IMR-90 (cell line): Measurements from ENCODE around the gene CDC5L. TPM values are rescaled to one million over a fixed set of nuclear protein-coding genes. Genes with fewer than 3 reads are reported as not detected.

Experiments
- ATAC-seq: fragments of 200-7000 bp; cut with Tn5 transposase; 2 replicates; pipeline ENCODE4 v1.9.1; 2020; ENCODE audit warnings: low read depth, mild to moderate bottlenecking, moderate library complexity
- BruUV-seq: library from RNA; stranded (reverse); fragments of 400-500 nt; replicated peaks from 2 replicates; lab custom pipeline; 2021; lab: Mats Ljungman, UMichigan
- CTCF ChIA-PET: fragments of 300-600 bp; formaldehyde crosslinking; extraction: SDS; loops from one replicate; lab custom pipeline; 2021; ENCODE audit warnings: antibody characterized with exemption; lab: Yijun Ruan, JAX
- POLR2A ChIA-PET: fragments of 300-600 bp; sonication (Branson Sonifier 250); formaldehyde crosslinking; loops from one replicate; lab custom pipeline; 2022; ENCODE audit warnings: antibody characterized with exemption; ENCODE audit not compliant: unreplicated experiment; lab: Charles Lee
- DNase-seq: peaks from one replicate; pipeline ENCODE4 v3.0.0; 2013
- H2AFZ ChIP-seq: replicated peaks from 2 replicates; pipeline ENCODE3; 2013; ENCODE audit warnings: low read length, mild to moderate bottlenecking; ENCODE audit not compliant: poor library complexity
- H2AK5ac ChIP-seq: 2 replicates; pipeline ENCODE4 v1.6.1; 2013; ENCODE audit warnings: low read depth, low read length, inconsistent platforms
- H2AK9ac ChIP-seq: replicated peaks from 2 replicates; pipeline ENCODE3; 2013; ENCODE audit warnings: mild to moderate bottlenecking, low read depth, low read length, moderate library complexity; ENCODE audit not compliant: poor library complexity
- H2BK120ac ChIP-seq: 2 replicates; pipeline ENCODE4 v1.6.1; 2013; ENCODE audit warnings: low read depth, low read length, inconsistent platforms
- H2BK15ac ChIP-seq: 3 replicates; pipeline ENCODE4 v1.6.1; 2013; ENCODE audit warnings: low read depth, low read length, inconsistent platforms
- H2BK20ac ChIP-seq: 2 replicates; pipeline ENCODE4 v1.6.1; 2013; ENCODE audit warnings: low read depth, mild to moderate bottlenecking, inconsistent platforms, low read length, moderate library complexity
- H2BK5ac ChIP-seq: 2 replicates; pipeline ENCODE4 v1.6.1; 2013; ENCODE audit warnings: mild to moderate bottlenecking, low read depth, low read length, inconsistent platforms; ENCODE audit not compliant: poor library complexity, severe bottlenecking
- H3K14ac ChIP-seq: replicated peaks from 2 replicates; pipeline ENCODE4 v1.6.1; 2013; ENCODE audit warnings: low read depth, low read length, inconsistent platforms
- H3K18ac ChIP-seq: 2 replicates; pipeline ENCODE4 v1.6.1; 2013; ENCODE audit warnings: low read depth, low read length, control low read depth
- H3K23ac ChIP-seq: 2 replicates; pipeline ENCODE4 v1.6.1; 2013; ENCODE audit warnings: low read depth, low read length, inconsistent platforms
- H3K27ac ChIP-seq: 2 replicates; pipeline ENCODE4 v1.5.1; 2013; ENCODE audit warnings: mild to moderate bottlenecking, control low read depth, low read length; ENCODE audit not compliant: insufficient read depth
- H3K27me3 ChIP-seq: 2 replicates; pipeline ENCODE4 v1.6.1; 2013; ENCODE audit warnings: low read length; ENCODE audit not compliant: control insufficient read depth, insufficient read depth
- H3K36me3 ChIP-seq: 2 replicates; pipeline ENCODE4 v1.6.1; 2013; ENCODE audit warnings: low read length, mixed read lengths; ENCODE audit not compliant: control insufficient read depth, insufficient read depth
- H3K4ac ChIP-seq: 2 replicates; pipeline ENCODE4 v1.6.1; 2013; ENCODE audit warnings: low read depth, low read length, inconsistent platforms
- H3K4me1 ChIP-seq: 2 replicates; pipeline ENCODE4 v1.6.1; 2013; ENCODE audit warnings: low read length, mixed read lengths; ENCODE audit not compliant: control insufficient read depth, insufficient read depth
- H3K4me2 ChIP-seq: 2 replicates; pipeline ENCODE4 v1.6.1; 2013; ENCODE audit warnings: low read depth, mild to moderate bottlenecking, control low read depth, low read length, moderate library complexity
- H3K4me3 ChIP-seq: 2 replicates; pipeline ENCODE4 v1.5.1; 2013; ENCODE audit warnings: low read depth, mild to moderate bottlenecking, control low read depth, low read length, moderate library complexity; ENCODE audit not compliant: insufficient read depth
- H3K56ac ChIP-seq: 2 replicates; pipeline ENCODE4 v1.6.1; 2013; ENCODE audit warnings: low read length, inconsistent platforms; ENCODE audit not compliant: insufficient read depth; ENCODE audit errors: extremely low read depth
- H3K79me1 ChIP-seq, 2 experiments: 2 replicates each; pipeline ENCODE4 v1.6.1; 2013; ENCODE audit warnings: low read length in 2 of 2, inconsistent platforms in 1 of 2, low read depth in 1 of 2
- H3K9ac ChIP-seq: 2 replicates; pipeline ENCODE4 v1.6.1; 2013; ENCODE audit warnings: low read depth, low read length, control low read depth
- H3K9me1 ChIP-seq: 2 replicates; pipeline ENCODE4 v1.6.1; 2013; ENCODE audit warnings: low read length, inconsistent platforms; ENCODE audit not compliant: insufficient read depth
- H3K9me3 ChIP-seq: 2 replicates; pipeline ENCODE4 v1.6.1; 2013; ENCODE audit warnings: low read length; ENCODE audit not compliant: control insufficient read depth, insufficient read depth
- H4K20me1 ChIP-seq: 2 replicates; pipeline ENCODE4 v1.6.1; 2013; ENCODE audit warnings: low read length, inconsistent platforms; ENCODE audit not compliant: insufficient read depth
- H4K5ac ChIP-seq: 2 replicates; pipeline ENCODE4 v1.6.1; 2013; ENCODE audit warnings: mild to moderate bottlenecking, low read depth, low read length, control low read depth
- H4K8ac ChIP-seq, 2 experiments: 2 replicates each; pipeline ENCODE4 v1.6.1; 2013; ENCODE audit warnings: low read depth in 2 of 2, low read length in 2 of 2, control low read depth in 1 of 2, inconsistent platforms in 1 of 2
- H4K91ac ChIP-seq: 2 replicates; pipeline ENCODE4 v1.6.1; 2013; ENCODE audit warnings: low read depth, low read length, inconsistent platforms; ENCODE audit not compliant: insufficient read depth
- FOS ChIP-seq: fragments of 150-350 bp; IDR thresholded peaks from 2 replicates; pipeline ENCODE4 v1.6.1; 2016; ENCODE audit warnings: low read depth, low read length
- WGBS, 2 experiments: methylation state at CpG; one replicate each; pipeline versions ENCODE4 v1.1.5 to v1.1.7; 2013; ENCODE audit warnings: missing lambda C conversion rate in 2 of 2; ENCODE audit not compliant: insufficient read length in 1 of 2; ENCODE audit errors: extremely low coverage in 2 of 2; 5-methylcytosine and 5-hydroxymethylcytosine counted together
- dilution Hi-C: fragments of 300-500 bp; cut with HindIII; formaldehyde crosslinking; loops from one replicate; pipeline ENCODE4 v1.14.3; 2018; ENCODE audit warnings: low sequenced_read_pairs; ENCODE audit not compliant: unreplicated experiment
- in situ Hi-C: fragments of 300-500 bp; cut with MboI; formaldehyde crosslinking; loops from 3 replicates; pipeline ENCODE4 v1.14.3; 2019; ENCODE audit warnings: low sequenced_read_pairs, inconsistent platforms, mixed read lengths
- intact Hi-C: fragments of 100-400 bp; cut with micrococcal nuclease; formaldehyde crosslinking; loops from 2 replicates; pipeline ENCODE4 v1.10.0; 2022
- polyA plus RNA-seq, 3 experiments: library from polyadenylated mRNA; depleted of rRNA; stranded (reverse); fragments of >200 nt; gene quantifications; 2 replicates each; pipeline ENCODE4 v1.2.3, GENCODE V29; 2012; ENCODE audit warnings: low replicate concordance in 1 of 3
- total RNA-seq: library from RNA; depleted of rRNA; stranded (reverse); fragments of >200 nt; gene quantifications from 2 replicates; pipeline ENCODE4 v1.2.3, GENCODE V29; 2012

CDC5L gene
- total and polyA plus RNA-seq, 2 of the 4 experiments (the other 2 are of a cell fraction): 9.9 to 17.7 TPM

DNA sequence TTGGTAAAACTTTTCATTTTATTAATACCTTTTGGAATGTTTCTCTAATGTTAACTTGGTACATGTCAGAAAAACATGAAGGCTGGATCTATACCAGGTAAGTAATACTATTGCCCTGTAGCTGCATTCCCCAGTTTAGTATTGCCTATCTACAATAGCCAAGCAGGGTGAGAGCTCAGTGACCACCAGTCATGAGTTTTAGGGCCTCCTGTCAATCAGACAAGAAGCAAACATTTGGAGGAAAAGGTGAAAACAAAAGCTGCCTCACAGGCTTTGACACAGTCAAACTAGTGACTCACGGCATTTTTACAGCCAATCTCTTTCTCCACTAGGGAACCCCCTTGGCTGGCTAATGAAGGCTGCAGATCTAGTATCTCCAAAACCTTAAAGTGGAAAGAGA lies 9.5 kb upstream of the CDC5L start:
- H3K23ac ChIP-seq: no peak overlapping the region
- no peaks in the 10 kb centered on the region for H3K9me3 ChIP-seq
- no peak overlapping the region for H2BK120ac ChIP-seq
- H2BK5ac ChIP-seq: no peak overlapping the region
- no peak for DNase-seq
- no TSS peak for BruUV-seq
- no peaks in the 10 kb centered on the region for H3K9me1 ChIP-seq
- H4K8ac ChIP-seq: no peak overlapping the region
- H4K91ac ChIP-seq: no peak overlapping the region
- TF ChIP-seq FOS: no peak
- H2AFZ ChIP-seq: no peak overlapping the region
- no peak overlapping the region for H2BK20ac ChIP-seq
- H3K56ac ChIP-seq: no peak overlapping the region
- H2AK9ac ChIP-seq: no peak overlapping the region
- H3K9ac ChIP-seq: no peak overlapping the region
- H3K27me3 ChIP-seq: peaks cover 39% of the 10 kb centered on the region
- intact Hi-C loops (no loop called here), dilution Hi-C loops (no loop called here), in situ Hi-C loops (no loop called here)
- H3K18ac ChIP-seq: no peak overlapping the region
- H4K20me1 ChIP-seq: no peaks in the 10 kb centered on the region
- no peaks in the 10 kb centered on the region for H3K79me1 ChIP-seq
- H3K4ac ChIP-seq: no peak overlapping the region
- H3K14ac ChIP-seq: no peak overlapping the region
- H4K5ac ChIP-seq: no peak overlapping the region
- ChIA-PET CTCF (no interaction called here), POLR2A (no interaction called here)
- H2BK15ac ChIP-seq: no peak overlapping the region
- H3K4me1 ChIP-seq: no peaks in the 10 kb centered on the region
- no peak overlapping the region for H2AK5ac ChIP-seq
- no peak for ATAC-seq
- H3K4me3 ChIP-seq: no peak overlapping the region
- no peak overlapping the region for H3K4me2 ChIP-seq
- H3K27ac ChIP-seq: no peak overlapping the region
- WGBS, 2 experiments: no CpG with 5 or more reads among the region's 1 CpG
- no peaks in the 10 kb centered on the region for H3K36me3 ChIP-seq
